HG02623 (cell line): ENCODE data around the gene HOXB8.

Source experiments
- ATAC-seq: cut with Tn5 transposase; IDR thresholded peaks from one replicate; pipeline ENCODE4 v1.9.1; 2021; ENCODE audit warnings: moderate library complexity; ENCODE audit not compliant: unreplicated experiment

The HOXB8 gene

DNA sequence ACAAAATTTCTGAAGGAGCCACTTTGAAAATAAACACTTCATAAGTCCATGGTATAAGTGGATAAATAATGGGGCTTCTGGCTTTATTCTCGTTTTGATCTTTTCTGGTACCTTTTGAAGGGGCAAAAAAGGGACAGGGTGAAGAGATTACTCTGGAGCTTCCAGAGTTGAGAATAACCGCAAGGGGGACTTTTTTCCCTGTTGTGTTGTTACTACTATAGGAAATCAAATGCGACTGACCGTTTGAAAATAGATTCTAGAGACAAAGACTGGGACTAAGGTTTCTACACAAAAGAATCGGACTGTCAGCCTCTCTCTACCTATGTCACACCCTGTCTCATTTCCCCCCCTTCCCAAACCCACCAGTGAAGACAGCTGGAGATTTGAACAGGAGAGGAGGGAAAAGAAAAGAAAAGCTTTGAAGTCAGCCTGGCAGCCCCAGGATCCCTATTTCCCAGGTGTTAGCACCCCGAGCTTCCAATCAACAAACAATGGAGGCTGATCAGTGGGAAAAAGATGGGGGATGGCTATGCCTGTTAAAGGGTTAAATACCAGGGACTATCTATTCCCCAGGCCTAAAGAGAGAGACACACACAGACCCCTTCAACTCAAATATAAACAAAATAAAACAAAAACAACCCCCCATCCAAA is 45.3 kb downstream of the HOXB8 start:
- no peak for ATAC-seq

GRCh38 chr17:48569240-48569582 is 45.9 kb downstream of the HOXB8 start:
- ATAC-seq: no peak

GRCh38 chr17:48568499-48569239 is 46.4 kb downstream of the HOXB8 start:
- no peak for ATAC-seq

DNA sequence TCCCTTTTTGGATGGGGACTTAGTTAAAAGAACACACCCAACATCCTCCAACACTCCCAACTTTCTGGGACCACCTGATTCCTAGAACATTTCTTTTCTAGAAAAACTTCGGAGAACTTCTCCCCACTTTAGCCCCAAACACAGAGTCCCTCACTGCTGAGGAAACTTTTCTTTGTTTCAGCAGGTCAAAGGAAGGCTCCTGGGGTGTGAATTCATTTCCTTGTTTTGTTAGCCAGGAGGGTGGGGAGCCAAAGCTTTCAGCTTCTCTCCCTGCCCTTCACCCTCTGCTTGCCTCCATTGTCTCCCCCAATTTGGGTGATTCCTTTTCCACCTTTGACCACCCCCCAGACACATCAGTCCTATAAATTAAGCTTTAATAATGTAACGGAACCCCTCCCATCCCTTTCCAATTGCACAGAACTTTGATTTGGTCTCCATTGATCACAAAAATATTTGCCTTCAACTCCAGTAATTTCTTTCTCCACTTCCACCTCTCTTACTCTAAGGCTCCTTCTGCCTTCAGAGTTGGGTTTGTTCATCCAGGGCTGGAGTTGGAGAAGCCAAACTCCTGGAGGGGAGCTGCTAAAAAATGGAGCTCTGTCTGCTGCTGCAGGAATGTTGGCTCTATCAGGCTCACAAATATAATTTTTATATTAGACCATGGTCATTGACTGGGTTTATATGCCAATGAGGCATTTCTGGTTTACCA is 47.3 kb downstream of the HOXB8 start:
- no peak for ATAC-seq

DNA sequence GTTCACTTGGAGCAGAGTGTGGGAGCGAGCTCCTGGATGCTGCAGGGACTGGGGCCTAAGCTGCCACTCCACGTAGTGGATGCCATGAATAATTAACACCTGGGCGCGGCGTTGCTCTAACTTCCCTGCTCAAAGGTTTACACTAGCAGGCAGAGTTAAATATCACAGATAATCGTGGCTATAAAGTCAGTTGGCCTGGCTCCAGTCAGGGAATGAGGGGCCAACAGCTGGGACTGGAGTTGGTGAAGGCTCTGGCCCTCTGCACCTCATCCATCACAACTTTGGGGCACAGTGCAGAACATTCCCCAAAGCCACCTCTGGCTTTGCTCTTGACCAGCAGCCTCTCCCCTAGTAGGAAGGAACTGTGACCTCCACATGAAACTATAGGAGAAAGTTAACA is 47.9 kb downstream of the HOXB8 start:
- ATAC-seq: no peak

- no peak for ATAC-seq
Measured at GRCh38 chr17:48566717-48567116, 48.4 kb downstream of the HOXB8 start.

DNA sequence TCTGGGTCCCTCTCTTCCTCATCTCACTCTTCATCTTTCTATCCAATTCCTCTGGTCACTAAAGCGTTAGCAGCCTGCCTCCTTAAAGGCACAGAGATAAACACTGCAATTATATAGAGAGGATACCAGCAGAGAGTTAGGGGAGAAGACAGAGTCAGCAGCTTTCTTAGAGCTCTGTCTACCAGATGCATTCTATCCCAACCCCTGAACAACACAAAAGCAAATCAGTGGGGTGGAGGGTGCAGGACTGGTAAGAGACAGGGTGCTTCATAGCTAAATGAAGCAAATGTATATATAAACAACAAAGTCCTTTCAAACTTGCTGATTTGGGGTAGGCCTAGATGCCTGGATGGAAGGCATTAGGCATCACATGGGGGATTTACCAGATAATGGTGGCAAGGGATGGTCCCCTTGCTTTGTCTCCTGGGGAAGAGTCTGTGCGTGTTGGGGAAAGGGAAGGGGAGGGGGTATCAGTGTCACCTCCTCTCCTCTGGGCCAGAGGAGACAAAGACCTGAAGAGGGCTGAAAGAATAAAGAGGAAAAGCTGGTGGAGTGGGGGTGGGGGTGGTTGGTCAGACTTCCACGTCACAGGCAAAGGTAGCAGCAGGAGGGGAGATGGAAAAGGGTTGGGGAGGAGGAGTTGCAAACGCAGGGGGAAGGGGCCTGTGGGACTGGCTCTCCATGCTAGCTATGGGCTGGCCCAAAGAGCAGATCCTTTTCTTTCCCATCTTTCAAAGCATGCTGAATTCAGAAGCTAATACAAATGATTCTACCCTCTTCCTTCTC is 49.0 kb downstream of the HOXB8 start:
- ATAC-seq: no peak

DNA sequence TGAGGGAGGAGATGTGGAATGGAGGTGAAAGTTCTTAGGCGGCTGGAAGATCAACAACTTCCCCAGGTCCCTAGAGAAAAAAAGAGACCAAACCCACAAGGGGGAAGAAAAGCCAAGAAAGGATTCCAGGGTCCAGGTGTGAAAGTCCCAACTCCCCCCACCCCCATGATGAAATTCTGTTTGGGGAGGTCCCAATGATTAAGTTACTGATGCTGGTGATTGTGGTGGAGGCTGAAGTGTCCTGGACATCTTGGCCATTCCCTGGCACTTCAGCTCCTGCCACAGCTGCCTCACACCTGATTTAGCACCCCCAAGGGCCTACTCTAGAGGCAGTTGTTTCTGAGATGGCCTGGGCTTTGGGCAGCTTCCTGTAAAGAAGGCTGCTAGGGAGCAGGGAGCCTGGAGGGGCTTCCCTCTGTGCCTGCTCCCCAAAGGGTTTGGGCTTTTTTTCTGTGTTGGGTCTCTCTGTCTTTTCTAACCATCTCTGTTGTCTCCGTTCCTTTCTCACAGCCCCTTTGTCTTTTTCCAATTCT is 50.0 kb downstream of the HOXB8 start:
- no peak for ATAC-seq

DNA sequence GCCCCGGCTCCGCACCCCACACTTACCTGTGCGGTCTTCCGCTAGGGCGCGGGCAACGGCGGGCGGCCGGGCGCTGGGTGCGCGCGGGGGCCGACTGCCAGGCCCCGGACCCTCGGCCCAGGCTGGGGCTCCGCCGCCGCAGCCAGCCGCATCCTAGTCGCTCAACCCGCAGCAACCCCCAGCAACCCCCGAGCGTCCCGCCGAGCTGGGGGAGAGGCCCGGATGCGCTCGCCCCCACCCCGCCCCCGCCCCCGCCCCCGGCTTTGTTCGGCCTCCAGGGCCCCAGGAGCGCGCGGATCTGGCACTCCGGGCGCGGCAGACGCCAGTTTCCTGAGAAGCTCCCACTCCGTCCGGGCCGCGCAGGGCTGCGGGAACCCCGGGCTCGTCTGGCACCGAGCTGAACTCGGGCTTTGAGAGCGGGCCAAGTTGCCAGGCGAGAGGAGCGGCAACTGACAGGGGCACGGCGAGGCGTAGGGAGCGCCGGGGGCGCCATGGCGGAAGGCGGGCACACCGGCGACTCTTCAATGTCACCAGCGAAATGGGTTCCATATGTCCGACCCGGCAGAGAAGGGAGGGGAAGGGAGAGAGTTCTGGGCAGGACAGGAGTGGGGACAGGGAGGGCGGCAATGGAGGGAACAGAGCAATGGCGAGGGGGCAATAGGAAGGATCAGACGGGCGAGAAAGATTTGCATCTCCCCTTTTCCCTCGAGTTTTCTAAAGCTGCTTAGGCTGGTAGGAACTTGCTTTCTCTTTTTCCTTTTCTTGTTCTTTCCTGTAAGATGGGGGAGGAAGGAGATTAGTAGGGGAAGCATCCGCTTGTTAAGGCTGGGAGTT is 50.7 kb downstream of the HOXB8 start:
- ATAC-seq: no peak

- no peak for ATAC-seq
Measured at GRCh38 chr17:48563867-48564187, 51.3 kb downstream of the HOXB8 start.

GRCh38 chr17:48563385-48563838 is 51.7 kb downstream of the HOXB8 start:
- no peak for ATAC-seq

GRCh38 chr17:48562934-48563333 is 52.2 kb downstream of the HOXB8 start:
- no peak for ATAC-seq
